Raji (cell line): ENCODE data around the gene MICU1.

Source experiments
- POLR2A ChIP-seq: IDR thresholded peaks from 2 replicates; pipeline ENCODE4 v1.6.1; 2011; ENCODE audit warnings: low read depth, low read length, control low read depth; ENCODE audit not compliant: insufficient read depth

The MICU1 gene

DNA sequence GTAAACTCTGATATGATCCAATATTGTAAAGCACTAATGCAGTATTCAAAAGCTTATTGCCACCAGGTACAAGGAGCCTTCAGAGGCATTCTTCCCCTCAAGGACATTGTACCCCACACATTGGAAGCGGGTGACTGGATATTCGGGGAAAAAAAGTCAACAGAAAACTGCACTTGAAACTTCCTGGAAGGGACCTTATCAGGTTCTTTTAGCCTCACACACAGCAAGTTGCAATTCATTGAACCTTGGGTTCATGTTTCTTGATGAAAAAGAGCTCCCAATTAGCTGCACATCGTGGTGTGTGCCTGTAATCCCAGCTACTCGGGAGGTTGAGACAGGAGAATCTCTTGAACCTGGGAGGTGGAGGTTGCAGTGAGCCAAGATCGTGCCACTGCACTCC lies 16.4 kb upstream of the MICU1 start:
- no peak for TF ChIP-seq POLR2A

DNA sequence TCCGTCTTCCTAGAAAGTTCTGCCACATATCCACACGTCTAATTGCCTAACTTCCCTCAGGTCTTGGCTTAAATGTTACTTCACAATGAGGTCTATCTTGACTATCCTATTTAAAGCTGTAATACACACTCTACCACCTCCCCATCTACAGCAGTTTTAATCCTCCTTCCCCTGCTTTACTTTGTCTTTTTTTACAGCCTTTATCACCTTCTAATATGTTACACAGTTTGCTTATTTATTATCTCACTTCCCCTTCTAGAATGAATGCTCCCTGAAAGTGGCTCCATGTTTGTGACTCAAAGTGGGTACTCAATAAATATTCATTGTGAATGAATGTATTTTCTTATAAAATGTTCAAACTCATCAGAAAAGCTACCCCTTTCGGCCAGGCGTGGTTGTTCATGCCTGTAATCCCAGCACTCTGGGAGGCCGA lies 13.6 kb upstream of the MICU1 start:
- TF ChIP-seq POLR2A, result no peak

GRCh38 chr10:72638586-72639440 lies 12.9 kb upstream of the MICU1 start:
- no peak for TF ChIP-seq POLR2A

DNA sequence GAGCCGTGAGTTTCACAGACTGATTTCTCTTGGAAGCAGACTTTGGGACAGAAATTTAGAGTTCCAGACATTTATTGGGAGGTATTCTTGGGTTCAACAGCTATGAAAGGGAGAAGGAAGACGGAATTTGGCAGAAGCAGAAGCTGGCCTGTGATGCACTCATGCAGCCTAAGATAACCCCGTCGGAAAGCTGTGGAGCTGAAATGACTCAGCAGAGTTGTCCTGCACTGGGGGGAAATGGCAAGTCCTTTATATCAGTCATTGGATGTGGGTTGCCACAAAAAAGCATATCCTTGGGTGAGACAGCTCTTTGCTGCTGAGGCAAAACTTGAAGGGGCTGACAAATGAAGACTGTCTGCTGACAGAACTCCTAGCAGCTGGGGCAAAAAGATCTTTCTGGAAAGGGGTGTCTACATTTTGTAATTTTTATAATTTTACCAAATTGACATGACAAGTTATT lies 11.5 kb upstream of the MICU1 start:
- no peak for TF ChIP-seq POLR2A

DNA sequence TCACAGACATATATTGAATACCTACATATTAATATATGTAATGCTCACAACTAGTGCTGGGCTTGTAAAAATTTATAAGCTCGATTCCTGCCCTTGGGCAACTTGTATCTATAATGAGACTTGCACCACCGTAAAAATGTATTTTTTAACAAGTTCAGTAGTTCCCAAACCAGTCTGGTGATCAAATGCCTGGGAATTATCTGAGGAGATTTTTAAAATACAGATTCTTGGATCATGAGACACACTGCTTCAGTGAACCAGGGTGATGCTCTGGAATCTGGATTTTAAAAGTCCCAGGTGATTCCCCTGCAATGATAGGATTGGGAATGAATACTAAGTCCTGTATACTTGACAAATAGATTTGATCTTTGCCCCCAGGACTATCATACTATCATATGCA lies 4.3 kb upstream of the MICU1 start:
- no peak for TF ChIP-seq POLR2A

DNA sequence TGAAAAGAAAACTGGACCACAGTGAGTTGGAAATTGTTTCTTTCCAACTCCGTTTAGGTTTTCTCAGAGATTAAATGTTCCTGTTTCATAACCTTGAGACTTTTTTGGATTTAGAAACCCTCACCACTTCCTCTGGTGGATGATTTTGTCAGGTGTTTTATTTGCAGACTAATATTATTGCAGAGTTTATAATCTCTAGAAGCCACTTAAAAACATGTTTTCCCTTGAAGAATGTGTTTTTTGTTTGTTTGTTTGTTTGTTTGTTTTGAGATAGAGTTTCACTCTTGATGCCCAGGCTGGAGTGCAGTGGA lies 520 bp upstream of the MICU1 start:
- TF ChIP-seq POLR2A, result no peak

DNA sequence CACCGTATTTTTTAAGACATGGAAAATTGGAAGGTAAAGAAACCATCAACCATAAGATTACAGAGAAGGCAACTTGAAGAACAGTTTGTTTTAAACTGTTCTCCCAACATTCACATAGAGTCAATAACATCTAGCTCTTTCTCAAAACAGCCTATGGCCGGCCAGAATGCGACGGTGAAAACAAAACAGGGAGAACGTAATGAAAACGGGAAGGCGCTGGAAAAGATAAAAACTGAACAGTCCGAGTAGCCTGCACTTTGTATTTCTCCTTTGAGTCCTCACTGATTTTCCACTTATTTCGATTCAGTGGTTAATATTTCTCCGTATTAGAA lies 637 bp downstream of the MICU1 start:
- TF ChIP-seq POLR2A, result no peak

- TF ChIP-seq POLR2A, result no peak
Measured at GRCh38 chr10:72622271-72622670, 3.6 kb downstream of the MICU1 start.

DNA sequence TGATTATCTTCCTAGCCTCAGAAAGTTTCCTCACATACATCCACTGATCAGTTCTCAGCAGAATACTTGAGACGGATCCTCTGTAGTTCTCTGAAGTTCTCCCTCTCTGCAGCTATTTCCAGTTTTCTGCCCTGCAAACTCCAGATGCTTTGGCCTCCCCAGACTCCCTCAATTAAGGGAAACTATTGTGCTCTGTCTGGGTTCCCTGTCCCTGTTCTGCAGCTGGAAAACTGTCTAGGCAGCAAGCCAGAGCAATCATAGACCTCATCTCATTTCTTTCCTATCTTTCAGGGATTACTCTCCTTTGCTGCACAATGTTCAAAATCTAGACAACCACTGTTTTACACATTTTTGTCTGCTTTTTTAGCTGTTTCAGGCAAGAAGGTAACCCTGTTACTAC lies 9.2 kb downstream of the MICU1 start:
- no peak for TF ChIP-seq POLR2A

DNA sequence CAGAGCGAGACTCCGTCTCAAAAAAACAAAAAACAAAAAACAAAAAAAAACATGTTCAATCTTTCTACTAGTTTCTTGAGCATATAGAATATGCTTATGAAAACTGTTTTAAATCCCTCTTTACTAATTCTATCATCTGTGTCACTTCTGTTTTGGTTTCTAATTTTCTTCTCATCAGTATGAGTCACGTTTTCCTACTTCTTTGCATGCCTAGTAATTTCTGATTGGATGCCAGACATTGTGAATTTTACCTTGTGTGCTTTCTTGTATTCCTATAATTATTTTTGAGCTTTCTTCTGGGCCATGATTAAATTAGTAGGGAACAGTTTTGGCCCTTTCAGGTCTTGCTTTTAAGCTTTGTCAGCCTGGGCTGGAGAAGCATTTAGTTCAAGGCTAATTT lies 9.9 kb downstream of the MICU1 start:
- TF ChIP-seq POLR2A, result no peak

GRCh38 chr10:72612203-72612826 lies 13.6 kb downstream of the MICU1 start:
- no peak for TF ChIP-seq POLR2A

- no peak for TF ChIP-seq POLR2A
Measured at GRCh38 chr10:72611783-72612182, 14.1 kb downstream of the MICU1 start.

DNA sequence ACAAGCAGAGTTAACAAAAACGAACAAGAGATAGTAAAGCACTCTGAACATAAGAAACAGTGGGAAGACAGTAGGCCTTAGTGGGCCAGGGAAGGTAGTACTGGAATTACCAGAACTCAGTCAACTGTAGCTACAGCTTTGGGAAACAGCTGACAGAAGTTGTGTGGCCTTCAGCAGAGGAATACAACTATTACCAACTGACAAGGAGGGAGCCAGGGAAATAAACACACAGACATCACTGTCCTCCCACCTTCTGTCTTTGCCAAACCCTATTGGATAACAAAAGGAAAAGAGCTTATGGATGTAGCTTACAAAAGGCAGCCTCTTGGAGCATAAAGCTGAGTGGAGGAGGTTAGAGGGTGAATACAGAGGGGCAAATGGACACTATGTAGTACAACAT lies 15.4 kb downstream of the MICU1 start:
- no peak for TF ChIP-seq POLR2A

GRCh38 chr10:72605122-72605521 lies 20.8 kb downstream of the MICU1 start:
- TF ChIP-seq POLR2A, result no peak

- TF ChIP-seq POLR2A, result no peak
Measured at GRCh38 chr10:72601144-72601543, 24.7 kb downstream of the MICU1 start.

- TF ChIP-seq POLR2A, result no peak
Measured at GRCh38 chr10:72598769-72599701, 26.8 kb downstream of the MICU1 start.
